D721Med (cell line): ENCODE measurements around the gene CCR8.
"Not testable (repeated sequence)": the region's sequence is repeated elsewhere in the genome, so short reads cannot be mapped to it uniquely, and the experiment has no call there.

Experiments used
- DNase-seq: peaks from one replicate; pipeline ENCODE4 v3.0.0; 2011; ENCODE audit warnings: low spot score; ENCODE audit not compliant: insufficient read length
- FAIRE-seq: peaks from 2 replicates; lab custom pipeline; 2011; peaks lifted over from hg19 to GRCh38; lab: Jason Lieb, UNC
- CTCF ChIP-seq: IDR thresholded peaks from 2 replicates; pipeline ENCODE4 v1.5.1; 2012; ENCODE audit warnings: mild to moderate bottlenecking, control low read depth; ENCODE audit not compliant: insufficient read depth; ENCODE audit errors: missing control alignments

The CCR8 gene

GRCh38 chr3:39350714-39351113 lies 21.2 kb downstream of the CCR8 start:
- DNase-seq (no peak), FAIRE-seq (no peak)
- TF ChIP-seq CTCF: no peak

GRCh38 chr3:39351134-39351533 lies 21.6 kb downstream of the CCR8 start:
- not testable (repeated sequence) for FAIRE-seq, DNase-seq

- not testable (repeated sequence) for DNase-seq, FAIRE-seq
These were observed 23.8 kb downstream of the CCR8 start for GRCh38 chr3:39353168-39353927.

GRCh38 chr3:39358333-39358732 lies 28.8 kb downstream of the CCR8 start:
- no peak for TF ChIP-seq CTCF
- FAIRE-seq (no peak), DNase-seq (no peak)

GRCh38 chr3:39361252-39361927 lies 31.9 kb downstream of the CCR8 start:
- DNase-seq: no peak
- TF ChIP-seq CTCF: no peak
- FAIRE-seq: no peak

GRCh38 chr3:39362192-39362591 lies 32.7 kb downstream of the CCR8 start:
- DNase-seq (no peak), FAIRE-seq (no peak)
- no peak for TF ChIP-seq CTCF

- FAIRE-seq: no peak
- TF ChIP-seq CTCF: no peak
- DNase-seq: no peak
These were observed 33.3 kb downstream of the CCR8 start for GRCh38 chr3:39362812-39363211.

GRCh38 chr3:39370450-39370849 lies 40.9 kb downstream of the CCR8 start:
- not testable (repeated sequence) for DNase-seq, FAIRE-seq
